T-helper 1 cell treated with Interleukin-12 subunit alpha and Interleukin-12 subunit beta and Interleukin-4 antibody, amounts not matched to agents 30 μg/mL and 1 μg/mL, for 36 hours (primary cell): ENCODE results near the gene USHBP1.

Experiments used
- H3K27ac Mint-ChIP-seq: one replicate; pipeline ENCODE4 v1.8.0; 2021; ENCODE audit warnings: mild to moderate bottlenecking, mixed read lengths
- H3K27me3 Mint-ChIP-seq: one replicate; pipeline ENCODE4 v1.8.0; 2021; ENCODE audit warnings: low read depth, mixed read lengths
- H3K36me3 Mint-ChIP-seq: one replicate; pipeline ENCODE4 v1.8.0; 2021; ENCODE audit warnings: low read depth, mixed read lengths
- H3K4me1 Mint-ChIP-seq: one replicate; pipeline ENCODE4 v1.8.0; 2021; ENCODE audit warnings: low read depth, mixed read lengths
- H3K4me3 Mint-ChIP-seq: one replicate; pipeline ENCODE4 v1.8.0; 2021; ENCODE audit warnings: mild to moderate bottlenecking, moderate library complexity, mixed read lengths
- H3K9me3 Mint-ChIP-seq: one replicate; pipeline ENCODE4 v1.8.0; 2021; ENCODE audit warnings: mixed read lengths

USHBP1 gene

DNA sequence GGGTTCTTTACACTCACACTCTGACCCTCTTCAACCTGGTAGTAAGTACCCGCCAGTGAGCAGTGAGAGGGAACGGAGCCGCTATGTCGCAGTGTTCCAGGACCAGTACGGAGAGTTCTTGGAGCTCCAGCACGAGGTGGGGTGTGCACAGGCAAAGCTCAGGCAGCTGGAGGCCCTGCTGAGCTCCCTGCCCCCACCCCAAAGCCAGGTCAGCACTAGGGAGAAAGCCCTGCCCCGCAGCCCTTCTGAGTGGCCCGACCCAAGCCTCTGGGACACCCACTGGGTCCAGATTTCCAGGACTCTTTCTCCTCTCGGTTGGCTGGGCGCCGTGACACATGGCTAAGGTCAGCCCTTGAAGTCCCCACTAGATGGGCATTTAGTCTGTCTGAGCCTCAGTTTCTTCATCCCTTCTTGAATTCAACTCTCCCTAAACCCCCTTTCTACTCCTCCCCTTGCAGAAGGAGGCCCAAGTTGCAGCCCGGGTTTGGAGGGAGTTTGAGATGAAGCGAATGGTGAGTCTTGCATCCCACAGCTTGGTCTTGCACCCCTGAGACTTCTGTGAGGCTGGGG is 36.7 kb downstream of the USHBP1 start:
- Mint-ChIP-seq H3K36me3 (no peaks in the 10 kb centered on the region), H3K4me3 (no peak overlapping the region), H3K27me3 (no peaks in the 10 kb centered on the region), H3K9me3 (no peaks in the 10 kb centered on the region), H3K27ac (no peak overlapping the region), H3K4me1 (peaks cover 5% of the 10 kb centered on the region)

- H3K9me3 Mint-ChIP-seq, result no peaks in the 10 kb centered on the region
- peaks cover 5% of the 10 kb centered on the region for H3K4me1 Mint-ChIP-seq
- H3K36me3 Mint-ChIP-seq, result no peaks in the 10 kb centered on the region
- H3K4me3 Mint-ChIP-seq, result peak within 1 kb of the TSS; percentile 92
- peak within 1 kb of the TSS; percentile 99 for H3K27ac Mint-ChIP-seq
- H3K27me3 Mint-ChIP-seq, result no peaks in the 10 kb centered on the region
Measured at GRCh38 chr19:17226002-17226933, 38.3 kb downstream of the USHBP1 start, which contains the start of gene OCEL1. Gene OCEL1 (plus strand): TSS chr19:17226226. CDS start chr19:17226248, 22 bp downstream.

- Mint-ChIP-seq H3K27ac (no peak overlapping the region), H3K36me3 (no peaks in the 10 kb centered on the region), H3K27me3 (no peaks in the 10 kb centered on the region), H3K4me3 (peak overlapping the region; percentile 61), H3K4me1 (peaks cover 5% of the 10 kb centered on the region), H3K9me3 (no peaks in the 10 kb centered on the region)
Measured at GRCh38 chr19:17225053-17225452, 39.5 kb downstream of the USHBP1 start.

DNA sequence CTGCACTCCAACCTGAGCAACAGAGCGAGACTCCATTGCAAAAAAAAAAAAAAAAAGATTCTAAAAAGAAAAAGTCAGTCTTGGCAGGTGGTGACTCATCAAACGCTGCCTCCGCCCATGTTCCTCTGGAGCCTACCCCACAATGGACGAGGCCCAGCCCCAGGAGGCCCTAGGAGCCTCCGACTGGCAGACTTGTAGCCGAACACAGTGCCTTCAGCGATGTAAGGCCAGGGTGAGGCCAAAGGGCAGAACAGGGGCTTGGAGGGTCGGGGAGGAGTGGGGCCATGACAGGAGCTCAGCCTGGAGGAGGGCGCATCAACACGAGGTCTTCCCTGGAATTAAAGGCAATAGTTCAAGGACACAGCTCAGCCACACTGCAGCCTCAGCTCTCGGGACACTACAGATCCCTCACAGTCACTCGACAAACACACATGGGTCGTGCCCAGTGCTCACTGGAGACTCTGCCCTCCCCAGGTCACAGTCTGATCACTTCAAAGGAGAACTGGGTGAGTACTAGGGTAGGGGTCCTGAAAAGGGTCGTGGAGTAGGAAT is 44.3 kb downstream of the USHBP1 start:
- Mint-ChIP-seq H3K36me3 (peaks cover 23% of the 10 kb centered on the region), H3K9me3 (no peaks in the 10 kb centered on the region), H3K27ac (no peak overlapping the region), H3K27me3 (no peaks in the 10 kb centered on the region), H3K4me1 (peaks cover 3% of the 10 kb centered on the region), H3K4me3 (no peak overlapping the region)

GRCh38 chr19:17219286-17219685 is 45.3 kb downstream of the USHBP1 start:
- Mint-ChIP-seq H3K36me3 (peaks cover 26% of the 10 kb centered on the region), H3K27ac (no peak overlapping the region), H3K27me3 (no peaks in the 10 kb centered on the region), H3K4me3 (no peak overlapping the region), H3K4me1 (peaks cover 9% of the 10 kb centered on the region), H3K9me3 (no peaks in the 10 kb centered on the region)

DNA sequence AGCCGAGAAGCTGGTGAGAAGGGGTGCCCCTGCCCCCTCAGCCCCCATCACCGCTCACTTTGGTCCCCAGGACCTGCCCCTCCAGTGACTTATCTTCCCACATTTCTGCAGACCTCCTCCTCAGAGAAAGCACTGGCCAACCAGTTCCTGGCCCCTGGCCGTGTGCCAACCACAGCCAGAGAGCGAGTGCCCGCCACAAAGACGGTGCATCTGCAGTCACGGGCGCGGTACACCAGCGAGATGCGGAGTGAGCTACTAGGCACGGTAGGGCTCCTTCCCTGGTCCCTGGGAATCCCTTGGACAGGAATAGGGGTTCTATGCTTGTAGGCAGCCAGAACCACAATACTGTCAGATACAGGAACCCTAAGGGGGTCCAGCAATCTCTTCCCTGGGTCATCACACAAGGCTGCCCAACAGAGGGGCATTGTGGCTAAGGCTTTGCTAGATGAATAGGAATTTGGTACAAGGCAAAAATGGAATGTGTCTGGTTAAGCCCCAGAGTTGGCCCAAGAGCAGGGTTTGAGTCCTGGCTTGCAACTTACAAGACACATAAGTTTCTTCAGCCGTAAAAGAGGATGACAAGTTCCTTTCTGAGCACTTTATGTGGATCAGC is 48.4 kb downstream of the USHBP1 start:
- H3K9me3 Mint-ChIP-seq, result no peaks in the 10 kb centered on the region
- peaks cover 9% of the 10 kb centered on the region for H3K4me1 Mint-ChIP-seq
- peak overlapping the region; percentile 86 for H3K4me3 Mint-ChIP-seq
- peaks cover 30% of the 10 kb centered on the region for H3K36me3 Mint-ChIP-seq
- no peaks in the 10 kb centered on the region for H3K27me3 Mint-ChIP-seq
- H3K27ac Mint-ChIP-seq, result peak overlapping the region; percentile 65

- Mint-ChIP-seq H3K36me3 (peaks cover 33% of the 10 kb centered on the region), H3K4me1 (peaks cover 9% of the 10 kb centered on the region), H3K27ac (peak within 1 kb of the TSS; percentile 99), H3K27me3 (no peaks in the 10 kb centered on the region), H3K4me3 (peak within 1 kb of the TSS; percentile 86), H3K9me3 (no peaks in the 10 kb centered on the region)
Measured at GRCh38 chr19:17215127-17215971, 49.2 kb downstream of the USHBP1 start, which contains the start of gene USE1. Gene USE1 (plus strand): TSS chr19:17215357. CDS start chr19:17215406, 49 bp downstream.

DNA sequence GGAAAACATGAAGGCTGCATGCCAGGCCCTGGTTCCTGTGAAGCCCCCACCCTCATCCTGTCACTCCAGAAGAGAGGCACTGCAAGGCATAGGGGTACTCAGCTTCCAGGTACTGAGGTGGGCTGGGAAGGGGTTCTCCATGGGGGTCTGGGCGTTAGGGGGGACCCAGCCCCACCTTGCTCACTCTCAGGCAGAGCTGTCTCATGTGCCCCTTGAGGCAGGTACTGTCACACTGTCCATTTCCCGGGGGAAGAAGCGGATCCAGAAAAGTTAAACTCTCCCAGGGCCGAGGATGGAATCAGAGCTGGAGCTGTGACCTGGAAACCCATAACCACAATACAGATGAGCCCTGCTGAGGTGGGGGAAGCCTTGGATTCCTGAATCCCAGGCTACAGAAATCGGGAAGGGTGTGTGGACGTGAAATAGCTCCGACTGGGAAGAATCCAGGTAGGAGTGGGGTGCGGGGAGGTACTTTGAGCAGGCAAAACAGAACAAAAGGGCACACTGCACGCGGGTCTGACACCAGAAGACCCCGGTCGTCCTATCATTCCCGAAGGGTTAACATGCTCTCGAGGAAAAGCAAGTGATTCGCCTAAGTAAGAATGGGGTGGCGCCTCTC is 49.9 kb downstream of the USHBP1 start:
- H3K27me3 Mint-ChIP-seq, result no peaks in the 10 kb centered on the region
- H3K36me3 Mint-ChIP-seq, result peaks cover 33% of the 10 kb centered on the region
- peak overlapping the region; percentile 99 for H3K27ac Mint-ChIP-seq
- peak overlapping the region; percentile 86 for H3K4me3 Mint-ChIP-seq
- H3K9me3 Mint-ChIP-seq, result no peaks in the 10 kb centered on the region
- peaks cover 9% of the 10 kb centered on the region for H3K4me1 Mint-ChIP-seq

DNA sequence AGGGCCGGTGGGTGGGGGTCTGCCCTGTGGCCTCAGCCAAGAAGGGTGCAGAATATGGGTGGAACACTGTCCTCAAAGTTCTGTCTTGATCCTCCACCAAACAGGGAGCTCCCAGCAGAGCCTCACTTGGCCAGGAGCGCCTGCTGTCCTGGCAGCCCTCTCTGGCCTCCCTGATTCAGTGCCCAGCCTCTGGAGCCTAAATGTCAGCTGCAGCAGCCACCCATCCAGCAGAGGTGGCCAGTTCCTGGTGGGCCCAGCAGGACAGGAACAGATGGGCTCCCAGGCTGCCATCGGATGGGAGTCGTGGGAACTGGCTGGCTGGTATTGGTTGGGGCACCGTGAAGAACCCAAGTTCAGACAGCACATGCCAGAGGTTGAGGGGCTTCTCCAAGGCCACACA is 51.2 kb downstream of the USHBP1 start:
- no peaks in the 10 kb centered on the region for H3K9me3 Mint-ChIP-seq
- no peaks in the 10 kb centered on the region for H3K27me3 Mint-ChIP-seq
- no peak overlapping the region for H3K4me3 Mint-ChIP-seq
- H3K36me3 Mint-ChIP-seq, result peaks cover 34% of the 10 kb centered on the region
- peaks cover 18% of the 10 kb centered on the region for H3K4me1 Mint-ChIP-seq
- no peak overlapping the region for H3K27ac Mint-ChIP-seq

DNA sequence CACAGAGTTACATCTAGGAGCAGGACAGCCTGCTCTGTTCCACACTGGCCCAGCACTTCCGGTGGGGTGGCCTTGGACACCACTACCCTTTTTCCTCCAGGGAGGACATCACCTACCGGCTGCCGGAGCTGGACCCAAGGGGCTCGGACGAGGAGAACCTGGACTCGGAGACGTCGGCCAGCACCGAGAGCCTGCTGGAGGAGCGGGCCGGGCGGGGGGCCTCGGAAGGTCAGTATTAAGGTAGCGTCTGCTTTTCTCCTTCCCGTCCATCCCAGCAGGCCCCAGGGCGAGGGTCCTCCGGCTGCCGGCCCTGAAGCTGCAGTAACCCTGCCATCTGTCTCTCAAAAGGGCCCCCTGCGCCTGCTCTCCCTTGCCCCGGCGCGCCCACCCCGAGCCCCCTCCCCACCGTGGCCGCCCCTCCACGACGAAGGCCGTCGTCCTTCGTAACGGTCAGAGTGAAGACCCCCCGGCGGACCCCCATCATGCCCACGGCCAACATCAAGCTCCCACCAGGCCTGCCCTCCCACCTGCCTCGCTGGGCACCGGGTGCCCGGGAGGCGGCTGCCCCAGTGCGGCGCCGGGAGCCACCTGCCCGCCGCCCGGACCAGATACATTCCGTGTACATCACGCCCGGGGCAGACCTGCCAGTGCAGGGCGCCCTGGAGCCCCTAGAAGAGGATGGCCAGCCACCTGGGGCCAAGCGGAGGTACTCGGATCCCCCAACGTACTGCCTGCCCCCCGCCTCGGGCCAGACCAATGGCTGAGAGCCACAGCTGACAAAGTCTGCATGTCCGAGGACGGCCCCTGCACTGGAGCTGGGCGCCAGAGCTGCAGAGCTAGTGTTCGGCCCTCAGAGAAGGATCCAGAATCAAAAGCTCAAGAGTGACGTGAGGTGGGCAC is 52.7 kb downstream of the USHBP1 start:
- no peaks in the 10 kb centered on the region for H3K27me3 Mint-ChIP-seq
- peaks cover 27% of the 10 kb centered on the region for H3K36me3 Mint-ChIP-seq
- H3K4me3 Mint-ChIP-seq, result no peak overlapping the region

GRCh38 chr19:17210296-17210695 is 54.2 kb downstream of the USHBP1 start:
- peaks cover 15% of the 10 kb centered on the region for H3K4me1 Mint-ChIP-seq
- no peak overlapping the region for H3K27ac Mint-ChIP-seq
- peaks cover 21% of the 10 kb centered on the region for H3K36me3 Mint-ChIP-seq

More for the DNA sequence above, 52.7 kb downstream of the USHBP1 start:
- no peaks in the 10 kb centered on the region for H3K9me3 Mint-ChIP-seq
- H3K27ac Mint-ChIP-seq, result no peak overlapping the region
- H3K4me1 Mint-ChIP-seq, result peaks cover 18% of the 10 kb centered on the region

GRCh38 chr19:17209126-17210036 is 55.2 kb downstream of the USHBP1 start:
- Mint-ChIP-seq H3K4me3 (no peak overlapping the region), H3K4me1 (peaks cover 10% of the 10 kb centered on the region), H3K9me3 (no peaks in the 10 kb centered on the region), H3K36me3 (peaks cover 21% of the 10 kb centered on the region), H3K27ac (peak overlapping the region; percentile 41), H3K27me3 (no peaks in the 10 kb centered on the region)

More at GRCh38 chr19:17210296-17210695, 54.2 kb downstream of the USHBP1 start:
- H3K4me3 Mint-ChIP-seq, result no peak overlapping the region
- H3K9me3 Mint-ChIP-seq, result no peaks in the 10 kb centered on the region
- no peaks in the 10 kb centered on the region for H3K27me3 Mint-ChIP-seq
